Karpas-422 (cell line): ENCODE results near the gene CRKL. TPM values are rescaled to one million over a fixed set of nuclear protein-coding genes. Genes with fewer than 3 reads are reported as not detected.
"Not testable (repeated sequence)": the region's sequence is repeated elsewhere in the genome, so short reads cannot be mapped to it uniquely, and the experiment has no call there.

Source experiments
- DNase-seq: peaks from one replicate; pipeline ENCODE4 v3.0.0-alpha.2; 2015
- H2AFZ ChIP-seq: fragments of 200-600 bp; sonication (generic); 2 replicates; pipeline ENCODE4 v1.6.1; 2014; ENCODE audit warnings: antibody characterized with exemption, low read length, mixed read lengths
- H3K27ac ChIP-seq: fragments of 200-600 bp; sonication (generic); 2 replicates; pipeline ENCODE4 v1.5.1; 2014; ENCODE audit warnings: mild to moderate bottlenecking, low read length, moderate library complexity
- H3K27me3 ChIP-seq: fragments of 200-600 bp; sonication (generic); 2 replicates; pipeline ENCODE4 v1.6.1; 2014; ENCODE audit warnings: low read length, mixed read lengths
- H3K36me3 ChIP-seq: fragments of 200-600 bp; sonication (generic); 2 replicates; pipeline ENCODE4 v1.6.1; 2014; ENCODE audit warnings: low read length, mixed read lengths; ENCODE audit not compliant: insufficient read depth
- H3K4me1 ChIP-seq: fragments of 200-600 bp; sonication (generic); 2 replicates; pipeline ENCODE4 v1.6.1; 2014; ENCODE audit warnings: mild to moderate bottlenecking, low read length, mixed read lengths
- H3K4me2 ChIP-seq: fragments of 200-600 bp; sonication (generic); 2 replicates; pipeline ENCODE4 v1.6.1; 2014; ENCODE audit warnings: low read length, low read depth, mild to moderate bottlenecking; ENCODE audit not compliant: poor library complexity, severe bottlenecking
- H3K4me3 ChIP-seq: fragments of 200-600 bp; sonication (generic); 2 replicates; pipeline ENCODE4 v1.5.1; 2014; ENCODE audit warnings: mild to moderate bottlenecking, antibody characterized with exemption, low read length, mixed read lengths
- H3K79me2 ChIP-seq: fragments of 200-600 bp; sonication (generic); 2 replicates; pipeline ENCODE4 v1.6.1; 2014; ENCODE audit warnings: mild to moderate bottlenecking, low read length, mixed read lengths
- H3K9ac ChIP-seq: fragments of 200-600 bp; sonication (generic); 2 replicates; pipeline ENCODE4 v1.6.0; 2014; ENCODE audit warnings: low read length
- H3K9me2 ChIP-seq: fragments of 200-600 bp; sonication (generic), shearing (Covaris generic); replicated peaks from 2 replicates; pipeline ENCODE4 v1.6.0; 2014; ENCODE audit warnings: mild to moderate bottlenecking, low read length, moderate library complexity; ENCODE audit not compliant: insufficient read depth
- H3K9me3 ChIP-seq: fragments of 300-700, 200-600 bp; sonication (generic); 2 replicates; pipeline ENCODE4 v1.6.1; 2014; ENCODE audit warnings: low read length, mixed read lengths
- H4K20me1 ChIP-seq: fragments of 200-600 bp; sonication (generic); 2 replicates; pipeline ENCODE4 v1.6.1; 2014; ENCODE audit warnings: mild to moderate bottlenecking, antibody characterized with exemption, low read length, low read depth; ENCODE audit not compliant: insufficient read depth
- total RNA-seq: library from RNA; depleted of rRNA; stranded (reverse); fragments of >200 nt; shearing (Covaris generic); gene quantifications from 2 replicates; pipeline ENCODE4 v1.2.3, GENCODE V29; 2014; ENCODE audit warnings: low replicate concordance

CRKL gene
- total RNA-seq, 1 experiment from 2014 or later, result 58.4 TPM

DNA sequence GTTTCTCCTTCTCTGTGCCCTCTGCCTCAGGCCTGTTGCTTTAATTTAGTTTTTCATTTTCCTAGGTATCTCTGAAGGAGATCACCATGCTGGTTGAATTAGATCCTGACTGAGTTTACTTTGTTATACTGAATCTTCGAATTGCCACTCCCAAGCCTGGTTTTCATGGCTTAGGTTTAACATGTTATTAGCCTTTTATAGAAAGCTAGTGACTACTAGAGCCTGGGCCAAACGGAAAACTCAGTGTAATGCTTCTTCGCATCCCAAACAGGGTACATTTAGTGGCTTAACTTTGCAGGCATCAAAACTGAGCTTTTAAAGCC, 3.6 kb downstream of the CRKL start:
- peak overlapping the region; percentile 88 for H3K9ac ChIP-seq
- peak overlapping the region; percentile 98; the same call in 1 of the 2 replicates for H3K4me3 ChIP-seq

DNA sequence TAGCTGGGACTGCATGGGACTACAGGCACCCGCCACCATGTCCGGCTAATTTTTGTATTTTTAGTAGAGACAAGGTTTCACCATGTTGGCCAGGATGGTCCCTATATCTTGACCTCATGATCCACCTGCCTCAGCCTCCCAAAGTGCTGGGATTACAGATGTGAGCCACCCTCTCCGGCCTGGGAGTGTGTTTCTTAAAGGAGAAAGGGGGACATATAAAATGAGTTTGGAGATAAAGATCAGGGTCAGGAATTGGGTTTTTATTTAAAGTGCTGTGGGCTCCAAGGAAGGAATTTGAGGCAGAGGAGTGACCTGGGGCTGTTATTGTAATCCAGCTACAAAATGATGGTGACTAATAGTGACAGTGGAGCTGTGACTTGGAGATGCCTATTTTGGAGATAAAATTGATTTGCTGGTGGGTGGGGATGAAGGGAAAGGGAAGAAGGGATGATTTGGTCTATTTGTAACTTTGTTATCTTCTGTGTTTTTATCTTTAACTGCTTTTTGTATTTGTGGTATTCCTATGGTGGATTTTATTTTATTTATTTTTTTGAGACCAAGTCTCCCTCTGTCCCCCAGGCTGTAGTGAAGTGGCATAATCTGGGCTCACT, 5.0 kb downstream of the CRKL start:
- no peaks in the 10 kb centered on the region for H3K27me3 ChIP-seq
- H3K4me1 ChIP-seq, result peaks cover 51% of the 10 kb centered on the region
- no peak overlapping the region for H3K27ac ChIP-seq
- DNase-seq, result no peak
- H3K9ac ChIP-seq, result no peak overlapping the region
- H3K9me2 ChIP-seq, result no peaks in the 10 kb centered on the region
- H3K79me2 ChIP-seq, result peaks cover 100% of the 10 kb centered on the region
- H2AFZ ChIP-seq, result no peak overlapping the region
- peaks cover 15% of the 10 kb centered on the region; the same call in 1 of the 2 replicates for H3K36me3 ChIP-seq
- no peaks in the 10 kb centered on the region for H3K9me3 ChIP-seq
- H3K4me2 ChIP-seq, result no peak overlapping the region
- no peak overlapping the region for H3K4me3 ChIP-seq
- peaks cover 57% of the 10 kb centered on the region for H4K20me1 ChIP-seq

More for the DNA sequence above, 3.6 kb downstream of the CRKL start:
- Histone ChIP-seq H3K36me3 (peaks cover 15% of the 10 kb centered on the region; the same call in 1 of the 2 replicates), H3K27ac (no peak overlapping the region), H3K4me1 (peaks cover 57% of the 10 kb centered on the region), H3K79me2 (peaks cover 86% of the 10 kb centered on the region), H2AFZ (no peak overlapping the region), H3K4me2 (peak overlapping the region; percentile 81), H3K9me3 (no peaks in the 10 kb centered on the region), H3K27me3 (no peaks in the 10 kb centered on the region), H4K20me1 (peaks cover 48% of the 10 kb centered on the region), H3K9me2 (no peaks in the 10 kb centered on the region)
- DNase-seq, result no peak

DNA sequence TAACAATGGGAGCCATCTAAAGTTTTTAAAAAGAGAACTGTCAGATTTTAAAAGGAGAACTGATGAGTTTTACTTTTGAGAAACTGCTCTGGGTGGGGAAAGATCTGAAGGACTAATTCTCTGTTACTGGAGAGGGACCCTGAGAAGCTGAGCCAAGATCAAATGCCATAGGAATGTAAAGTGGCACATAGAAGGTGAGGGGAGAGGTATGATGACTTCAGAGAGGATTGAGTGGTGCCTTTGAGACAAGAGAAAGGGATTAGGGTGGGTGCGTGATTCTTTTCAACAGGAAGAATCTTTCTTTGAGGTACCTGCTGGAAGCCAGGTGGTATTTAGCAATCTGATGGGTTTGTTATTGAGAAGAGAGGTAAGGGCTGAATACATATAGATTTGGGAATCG, 9.0 kb downstream of the CRKL start:
- Histone ChIP-seq H3K27ac (0 out of 2 replicates have a peak overlapping the region, but pooled peaks have one; percentile 12), H3K79me2 (peaks cover 98% of the 10 kb centered on the region), H2AFZ (no peak overlapping the region), H3K4me2 (no peak overlapping the region), H4K20me1 (peaks cover 43% of the 10 kb centered on the region), H3K27me3 (no peaks in the 10 kb centered on the region), H3K4me3 (no peak overlapping the region), H3K9me2 (no peaks in the 10 kb centered on the region), H3K36me3 (no peaks in the 10 kb centered on the region), H3K9ac (no peak overlapping the region), H3K4me1 (peaks cover 28% of the 10 kb centered on the region), H3K9me3 (no peaks in the 10 kb centered on the region)
- DNase-seq, result no peak

DNA sequence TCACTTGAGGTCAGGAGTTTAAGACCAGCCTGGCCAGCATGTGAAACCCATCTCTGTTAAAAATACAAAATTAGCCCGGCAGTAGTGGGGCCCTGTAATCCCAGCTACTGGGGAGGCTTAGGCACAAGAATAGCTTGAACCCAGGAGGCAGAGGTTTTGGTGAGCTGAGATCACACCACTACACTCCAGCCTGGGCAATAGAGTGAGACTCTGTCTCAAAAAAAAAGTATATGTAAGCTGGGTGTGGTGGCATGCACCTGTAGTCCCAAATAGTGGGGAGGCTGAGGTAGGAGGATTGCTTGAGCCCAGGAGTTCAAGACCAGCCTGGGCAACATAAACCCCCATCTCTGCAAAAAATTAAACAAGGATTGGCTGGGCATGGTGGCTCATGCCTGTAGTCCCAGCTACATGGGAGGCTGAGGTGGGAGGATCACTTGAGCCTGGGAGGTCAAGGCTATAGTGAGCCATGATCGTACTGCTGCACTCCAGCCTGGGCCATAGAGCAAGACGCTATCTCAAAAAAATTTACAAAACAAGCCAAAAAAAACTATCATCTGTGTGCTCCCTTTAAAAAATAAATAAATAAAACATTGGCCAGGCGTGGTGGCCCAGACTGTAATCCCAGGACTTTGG, 10.8 kb downstream of the CRKL start:
- no peaks in the 10 kb centered on the region for H3K36me3 ChIP-seq
- peaks cover 48% of the 10 kb centered on the region for H4K20me1 ChIP-seq
- no peaks in the 10 kb centered on the region for H3K27me3 ChIP-seq
- H3K27ac ChIP-seq, result no peak overlapping the region
- H3K9ac ChIP-seq, result no peak overlapping the region
- no peaks in the 10 kb centered on the region for H3K9me2 ChIP-seq
- H3K79me2 ChIP-seq, result peaks cover 96% of the 10 kb centered on the region
- H3K4me2 ChIP-seq, result no peak overlapping the region
- peaks cover 24% of the 10 kb centered on the region for H3K4me1 ChIP-seq
- no peaks in the 10 kb centered on the region for H3K9me3 ChIP-seq
- H3K4me3 ChIP-seq, result no peak overlapping the region
- no peak for DNase-seq
- no peak overlapping the region for H2AFZ ChIP-seq

DNA sequence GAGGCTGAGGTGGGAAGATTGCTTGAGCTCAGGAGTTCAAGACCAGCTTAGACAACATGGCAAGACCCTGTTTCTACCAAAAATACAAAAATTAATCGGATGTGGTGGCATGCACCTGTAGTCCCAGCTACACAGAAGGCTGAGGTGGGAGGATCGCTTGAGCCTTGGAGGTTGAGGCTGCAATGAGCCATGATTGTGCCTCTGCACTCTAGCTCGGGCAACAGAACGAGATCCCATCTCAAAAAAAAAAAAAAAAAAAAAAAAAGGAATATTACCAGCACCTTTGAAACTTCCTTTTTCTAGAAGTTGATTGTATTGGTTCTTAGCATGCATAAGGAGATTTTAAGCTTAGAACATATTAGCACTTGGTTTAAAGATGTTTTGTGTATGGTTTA, 11.4 kb downstream of the CRKL start:
- peaks cover 49% of the 10 kb centered on the region for H4K20me1 ChIP-seq
- no peak for DNase-seq
- no peak overlapping the region for H3K9ac ChIP-seq
- H3K9me2 ChIP-seq, result no peaks in the 10 kb centered on the region
- H3K36me3 ChIP-seq, result peaks cover 1% of the 10 kb centered on the region; the same call in 1 of the 2 replicates
- peaks cover 96% of the 10 kb centered on the region for H3K79me2 ChIP-seq
- no peak overlapping the region for H3K4me3 ChIP-seq
- no peak overlapping the region for H2AFZ ChIP-seq
- no peak overlapping the region for H3K27ac ChIP-seq
- H3K4me1 ChIP-seq, result peaks cover 24% of the 10 kb centered on the region
- no peaks in the 10 kb centered on the region for H3K27me3 ChIP-seq
- H3K4me2 ChIP-seq, result no peak overlapping the region
- no peaks in the 10 kb centered on the region for H3K9me3 ChIP-seq

DNA sequence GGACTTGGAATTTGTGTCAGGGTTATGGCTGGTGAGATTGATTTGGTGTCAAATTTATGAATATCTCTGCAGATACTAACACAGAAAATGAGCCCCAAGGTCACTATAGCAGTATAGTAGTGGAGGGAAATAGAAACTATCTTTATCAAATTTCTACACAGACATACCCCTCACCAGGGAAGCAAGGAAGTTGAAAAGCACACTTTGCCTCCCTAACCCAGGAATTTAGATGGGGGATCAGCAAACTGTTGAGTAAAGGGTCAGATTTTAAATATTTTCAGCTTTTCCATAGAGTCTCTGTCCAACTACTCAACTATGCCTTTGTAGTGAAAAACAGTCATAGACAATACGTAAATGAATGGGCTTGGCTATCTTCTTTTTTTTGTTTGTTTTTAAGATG, 12.8 kb downstream of the CRKL start:
- Histone ChIP-seq H3K27ac (no peak overlapping the region), H2AFZ (no peak overlapping the region), H3K4me2 (no peak overlapping the region), H3K27me3 (no peaks in the 10 kb centered on the region), H3K9ac (no peak overlapping the region), H3K4me3 (no peak overlapping the region), H3K9me2 (no peaks in the 10 kb centered on the region), H3K9me3 (no peaks in the 10 kb centered on the region), H4K20me1 (peaks cover 46% of the 10 kb centered on the region), H3K79me2 (peaks cover 96% of the 10 kb centered on the region), H3K4me1 (peaks cover 10% of the 10 kb centered on the region), H3K36me3 (peaks cover 6% of the 10 kb centered on the region; the same call in 1 of the 2 replicates)
- DNase-seq, result no peak

DNA sequence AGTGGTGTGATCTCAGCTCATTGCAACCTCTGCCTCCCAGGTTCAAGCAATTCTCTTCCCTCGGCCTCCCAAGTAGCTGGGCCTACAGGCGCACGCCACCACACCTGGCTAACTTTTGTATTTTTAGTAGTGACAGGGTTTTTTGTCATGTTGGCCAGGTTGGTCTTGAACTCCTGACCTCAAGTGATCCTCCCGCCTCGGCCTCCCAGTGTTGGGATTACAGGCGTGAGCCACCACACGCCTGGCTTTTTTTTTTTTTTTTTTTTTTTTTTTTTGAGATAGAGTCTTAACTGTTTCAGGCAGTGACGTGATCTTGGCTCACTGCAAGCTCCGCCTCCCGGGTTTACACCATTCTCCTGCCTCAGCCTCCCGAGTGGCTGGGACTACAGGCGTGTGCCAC, 13.2 kb downstream of the CRKL start:
- not testable (repeated sequence) for H3K4me1 ChIP-seq, H3K4me3 ChIP-seq, H3K9me2 ChIP-seq, H3K9ac ChIP-seq, H3K4me2 ChIP-seq, H3K36me3 ChIP-seq, DNase-seq, H3K27me3 ChIP-seq, H2AFZ ChIP-seq, H3K9me3 ChIP-seq, H3K27ac ChIP-seq
- H3K79me2 ChIP-seq, result peaks cover 96% of the 10 kb centered on the region
- peaks cover 42% of the 10 kb centered on the region for H4K20me1 ChIP-seq

DNA sequence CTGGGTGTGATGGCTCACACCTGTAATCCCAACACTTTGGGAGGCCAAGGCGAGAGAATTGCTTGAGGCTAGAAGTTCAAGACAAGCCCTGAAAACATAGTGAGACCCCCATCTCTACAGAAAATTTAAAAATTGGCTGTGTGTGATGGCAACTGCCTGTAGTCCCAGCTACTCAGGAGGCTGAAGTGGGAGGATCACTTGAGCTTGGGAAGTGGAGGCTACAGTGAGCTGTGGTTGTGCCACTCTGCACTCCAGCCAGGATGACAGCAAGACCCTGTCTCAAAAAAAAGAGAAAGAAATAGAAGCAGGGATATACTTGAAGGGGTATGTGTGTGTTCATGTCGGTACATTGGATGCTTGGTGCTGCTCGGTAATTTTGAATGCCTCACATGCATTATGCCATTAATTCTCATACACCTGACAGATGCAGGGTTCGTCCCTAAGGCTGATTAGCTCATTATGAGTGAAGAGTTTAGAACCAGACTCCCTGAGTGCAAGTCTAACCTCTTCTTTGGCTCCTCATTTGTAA, 14.0 kb downstream of the CRKL start:
- no peak overlapping the region for H3K27ac ChIP-seq
- H3K27me3 ChIP-seq, result no peaks in the 10 kb centered on the region
- H3K4me3 ChIP-seq, result no peak overlapping the region
- H3K9me3 ChIP-seq, result no peaks in the 10 kb centered on the region
- peaks cover 6% of the 10 kb centered on the region for H3K36me3 ChIP-seq
- H3K4me1 ChIP-seq, result no peaks in the 10 kb centered on the region
- peaks cover 96% of the 10 kb centered on the region for H3K79me2 ChIP-seq
- no peaks in the 10 kb centered on the region for H3K9me2 ChIP-seq
- H4K20me1 ChIP-seq, result peaks cover 37% of the 10 kb centered on the region
- H2AFZ ChIP-seq, result no peak overlapping the region
- no peak overlapping the region for H3K9ac ChIP-seq
- DNase-seq, result no peak
- H3K4me2 ChIP-seq, result no peak overlapping the region
